ENCODE measurements around the gene SQSTM1. TPM values are rescaled to one million over a fixed set of nuclear protein-coding genes. Genes with fewer than 3 reads are reported as not detected.

The SQSTM1 gene
- polyA plus RNA-seq, 3 donors = 82.0 to 129 (median 104) TPM

DNA sequence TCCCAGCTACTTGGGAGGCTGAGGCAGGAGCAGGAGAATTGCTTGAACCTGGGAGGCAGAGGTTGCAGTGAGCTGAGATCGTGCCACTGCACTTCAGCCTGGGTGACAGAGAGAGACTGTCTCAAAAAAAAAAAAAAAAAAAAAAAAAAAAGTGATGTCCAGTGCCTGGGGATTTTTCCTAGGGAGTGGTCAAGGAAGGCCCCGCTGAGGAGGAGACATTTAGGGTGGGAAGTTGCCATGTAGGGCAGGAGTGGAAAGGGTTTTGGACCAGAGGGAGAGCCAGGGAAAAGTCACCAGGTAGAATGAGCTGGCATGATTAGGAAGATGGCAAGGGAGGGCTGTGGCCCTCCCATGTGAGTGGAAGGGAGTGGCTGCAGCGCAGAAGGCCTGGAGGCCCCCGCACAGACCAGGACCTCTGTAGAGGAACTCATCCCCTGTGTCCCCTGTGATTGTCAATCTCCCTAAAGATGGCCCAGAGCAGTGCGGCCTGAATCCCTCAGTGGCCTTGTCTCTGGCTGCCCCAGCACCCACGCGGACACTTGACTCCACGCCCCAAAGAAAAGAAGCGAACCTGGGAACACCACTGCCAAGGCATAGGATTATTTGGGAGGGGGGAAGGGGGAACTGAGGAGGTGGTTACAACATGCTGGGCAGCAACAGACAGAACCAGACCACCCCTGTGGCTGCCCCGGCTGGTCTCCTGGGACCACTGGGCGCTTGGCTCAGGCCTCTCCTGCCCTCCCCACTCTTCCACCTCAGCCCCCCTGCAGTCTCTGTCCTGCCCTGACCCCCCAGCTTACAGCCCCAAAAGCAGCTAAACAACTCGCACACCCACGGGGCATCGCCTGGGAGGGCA, 2.6 kb upstream of the SQSTM1 start:
- no peak for DNase-seq (ENCODE audit: extremely low read depth in 1 of 11, low read depth in 9 of 11, low spot score in 4 of 11)

DNA sequence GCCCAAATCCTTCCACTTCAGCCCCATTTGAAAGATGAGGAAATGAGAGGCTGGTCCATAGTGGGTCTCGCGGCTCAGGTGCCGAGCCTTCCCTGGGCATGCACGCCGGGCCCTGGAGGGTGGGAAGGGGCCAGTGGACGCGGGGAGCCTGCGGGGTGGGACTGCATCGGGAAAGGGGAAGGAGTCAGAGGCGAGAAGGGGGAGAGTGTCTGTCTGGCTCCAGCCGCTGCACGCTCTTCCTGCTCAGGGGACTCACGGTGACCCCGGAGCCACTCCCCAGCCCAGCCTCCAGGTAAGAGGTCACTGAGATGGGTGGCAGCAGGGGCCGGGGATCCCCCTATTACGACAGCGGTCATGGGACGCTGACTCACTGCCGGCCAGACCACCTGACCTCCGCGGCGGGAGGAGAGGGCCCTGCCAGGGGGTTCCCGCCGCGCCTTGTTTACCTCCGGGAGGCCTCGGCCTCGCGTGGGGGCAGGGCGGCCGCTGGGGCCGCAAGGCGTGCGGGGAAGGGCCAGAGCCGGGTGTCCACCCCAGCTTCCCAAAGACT, 1.9 kb upstream of the SQSTM1 start:
- peak in 7 of 11 donors; percentile 69 to 87 (median 78) for DNase-seq (ENCODE audit: extremely low read depth in 1 of 11, low read depth in 9 of 11, low spot score in 4 of 11)

DNA sequence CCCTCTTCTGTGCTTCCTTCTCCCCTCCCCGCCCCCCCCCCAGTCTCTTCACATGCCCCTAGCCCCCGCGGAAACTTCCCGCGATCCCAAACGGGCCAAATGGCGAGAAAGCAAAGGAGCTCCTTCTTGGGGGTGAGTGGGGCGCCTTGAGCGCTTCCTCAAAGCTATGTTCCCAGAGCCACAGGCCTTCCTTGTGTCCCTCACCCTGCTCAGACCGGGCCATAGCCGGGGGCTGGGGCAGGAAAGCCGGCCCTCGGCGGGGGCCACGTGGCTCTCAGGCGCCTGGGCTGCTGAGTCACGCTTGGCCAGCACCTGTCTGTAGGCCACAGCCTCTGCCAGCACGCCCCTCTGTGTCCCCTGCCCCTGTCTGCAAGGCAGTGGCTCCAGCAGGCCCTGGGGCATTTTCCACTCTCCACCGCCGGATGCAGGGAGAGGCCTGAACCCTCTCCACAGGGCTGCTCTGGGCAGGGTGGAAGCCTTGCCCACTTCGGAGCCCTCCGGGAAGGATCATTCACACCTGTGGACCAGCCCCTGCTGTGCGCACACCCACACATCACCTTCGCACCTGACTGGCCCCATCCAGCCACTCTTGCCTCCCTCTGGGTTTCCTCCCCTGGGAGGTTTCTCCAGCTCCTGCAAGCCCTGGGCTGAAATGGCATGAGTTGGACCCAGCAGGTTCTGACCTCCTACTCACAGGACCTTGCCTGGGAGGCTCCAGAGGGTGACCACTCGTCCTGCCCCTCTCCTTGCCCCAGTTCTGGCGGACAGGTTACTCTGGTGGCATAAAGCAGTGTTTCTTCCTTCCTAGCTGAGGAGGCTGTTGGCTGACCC, 1.2 kb upstream of the SQSTM1 start:
- DNase-seq (ENCODE audit: extremely low read depth in 1 of 11, low read depth in 9 of 11, low spot score in 4 of 11) = no peak

DNA sequence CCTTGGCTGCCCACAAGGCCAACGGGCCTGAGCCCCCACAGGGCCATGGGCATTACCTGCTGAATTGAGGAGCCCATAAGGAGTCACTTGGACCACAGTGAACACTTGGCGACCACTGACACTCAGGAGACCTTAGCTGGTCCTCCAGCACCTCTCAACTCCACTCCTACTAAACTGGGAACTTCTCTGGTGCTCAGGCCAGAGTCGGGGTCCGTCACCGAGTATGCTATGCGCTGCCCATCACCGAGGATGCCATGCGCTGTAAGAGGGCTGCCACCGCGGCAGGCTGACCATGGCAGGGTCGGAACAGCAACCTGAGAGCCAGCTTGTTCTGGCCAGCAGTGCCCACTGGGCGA, 600 bp upstream of the SQSTM1 start:
- no peak for DNase-seq (ENCODE audit: extremely low read depth in 1 of 11, low read depth in 9 of 11, low spot score in 4 of 11)

DNA sequence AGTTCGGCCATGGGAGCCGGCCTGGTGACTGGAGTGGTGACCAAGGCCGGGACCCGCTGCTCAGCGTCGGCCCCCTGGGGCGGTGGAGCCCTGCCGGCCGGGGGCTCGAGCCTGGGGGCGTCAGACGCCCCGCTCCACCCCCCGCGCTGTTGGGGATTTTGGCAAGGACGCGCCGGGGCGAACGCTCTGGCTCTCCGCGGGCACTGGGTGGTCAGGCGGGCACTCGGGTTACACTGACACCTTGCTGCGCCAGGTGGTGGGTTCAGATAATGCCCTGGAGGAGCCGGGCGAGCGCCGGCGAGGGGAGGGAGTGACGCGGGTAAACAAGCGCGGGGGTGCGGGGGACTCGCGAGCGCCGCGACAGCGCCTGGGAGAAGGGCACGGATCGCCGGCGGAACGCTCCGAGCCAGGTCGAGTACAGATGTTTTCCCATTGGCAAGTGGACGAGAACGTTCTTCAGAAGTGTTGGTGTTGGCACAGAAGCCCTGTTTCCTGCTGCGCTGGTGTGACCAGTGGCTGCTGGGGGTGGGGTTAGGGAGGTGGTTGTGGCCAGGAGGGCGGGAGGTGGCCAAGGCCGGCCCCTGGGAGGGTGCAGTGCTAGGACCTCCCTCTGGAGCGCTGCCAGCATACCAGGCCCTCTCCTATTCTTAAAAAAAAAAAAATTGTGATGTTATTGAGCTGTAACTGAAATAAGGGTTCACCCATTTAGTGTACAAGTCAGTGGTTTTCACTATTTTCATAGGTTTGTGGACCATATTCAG, 773 bp downstream of the SQSTM1 start:
- peak in 10 of 11 donors; percentile 76 to 90 (median 84) for DNase-seq (ENCODE audit: extremely low read depth in 1 of 11, low read depth in 9 of 11, low spot score in 4 of 11)

DNA sequence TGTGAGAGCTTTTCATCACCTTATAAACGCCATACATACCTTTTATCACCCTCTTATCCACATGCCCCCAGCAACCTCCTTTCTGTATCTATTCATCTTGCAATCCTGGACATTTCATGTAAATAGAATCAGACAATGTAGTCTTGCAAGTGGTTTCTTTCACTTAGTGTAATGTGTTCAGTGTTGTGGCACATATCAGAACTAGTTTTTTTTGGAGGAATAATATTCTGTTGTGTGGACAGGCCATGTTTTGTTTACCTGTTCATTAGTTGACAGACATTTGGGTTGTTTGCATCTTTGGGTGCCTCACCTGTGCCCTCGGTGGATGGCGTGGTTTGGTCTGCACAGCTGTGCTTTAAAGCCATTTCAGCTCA, 1.3 kb downstream of the SQSTM1 start:
- no peak for DNase-seq (ENCODE audit: extremely low read depth in 1 of 11, low read depth in 9 of 11, low spot score in 4 of 11)

DNA sequence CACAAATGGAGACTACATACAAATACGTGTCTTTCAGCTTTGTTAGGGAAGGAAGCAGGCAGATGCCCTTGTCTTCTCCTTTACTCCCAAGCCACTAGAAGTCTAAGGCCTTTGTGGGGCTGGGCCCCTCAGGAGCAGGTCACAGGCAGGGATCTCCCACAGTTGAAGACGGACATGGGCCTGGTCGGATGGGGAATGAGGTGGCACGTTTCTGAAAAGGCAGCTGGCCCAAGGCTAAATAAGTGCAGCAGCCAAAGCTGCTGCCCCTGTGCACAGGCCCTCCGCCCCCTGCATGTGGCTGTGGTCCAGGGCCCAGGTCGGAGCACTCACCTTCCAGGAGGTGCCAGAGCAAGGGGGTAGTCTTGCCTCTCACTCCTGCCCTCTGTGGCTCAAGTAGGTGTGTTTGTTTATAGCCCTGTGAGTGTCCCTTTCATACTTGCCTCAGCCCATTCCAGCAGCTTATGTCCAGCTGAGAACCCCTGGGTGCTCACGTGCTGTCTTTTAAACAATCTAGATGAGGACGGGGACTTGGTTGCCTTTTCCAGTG, 1.8 kb downstream of the SQSTM1 start:
- no peak for DNase-seq (ENCODE audit: extremely low read depth in 1 of 11, low read depth in 9 of 11, low spot score in 4 of 11)

DNA sequence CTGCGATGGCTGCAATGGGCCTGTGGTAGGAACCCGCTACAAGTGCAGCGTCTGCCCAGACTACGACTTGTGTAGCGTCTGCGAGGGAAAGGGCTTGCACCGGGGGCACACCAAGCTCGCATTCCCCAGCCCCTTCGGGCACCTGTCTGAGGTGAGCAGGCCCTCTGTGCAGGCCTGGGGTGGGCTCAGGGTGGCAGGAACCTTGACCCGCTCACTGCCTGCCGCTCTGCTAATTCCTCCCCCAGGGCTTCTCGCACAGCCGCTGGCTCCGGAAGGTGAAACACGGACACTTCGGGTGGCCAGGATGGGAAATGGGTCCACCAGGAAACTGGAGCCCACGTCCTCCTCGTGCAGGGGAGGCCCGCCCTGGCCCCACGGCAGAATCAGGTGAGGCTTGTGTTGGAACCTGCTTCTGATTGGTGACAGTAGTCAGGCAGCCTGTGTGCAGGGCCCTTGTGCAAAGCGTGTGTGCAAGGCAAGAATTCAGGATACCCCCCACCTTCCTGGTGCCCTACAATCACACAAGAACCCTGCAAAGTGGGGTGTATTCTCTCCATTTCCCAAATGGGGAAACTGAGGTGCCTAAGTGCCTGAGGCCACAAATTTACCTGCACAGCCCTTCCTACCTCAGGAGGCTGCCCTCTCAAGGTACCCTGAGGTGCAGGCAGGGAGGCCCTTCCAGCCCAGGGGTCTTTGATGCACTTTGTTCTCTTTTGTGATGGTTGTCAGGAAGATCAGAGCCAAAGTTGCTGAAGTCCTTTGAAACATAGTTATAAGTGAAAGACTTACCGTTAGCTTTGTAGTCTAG, 3.4 kb downstream of the SQSTM1 start:
- no peak for DNase-seq (ENCODE audit: extremely low read depth in 1 of 11, low read depth in 9 of 11, low spot score in 4 of 11)

DNA sequence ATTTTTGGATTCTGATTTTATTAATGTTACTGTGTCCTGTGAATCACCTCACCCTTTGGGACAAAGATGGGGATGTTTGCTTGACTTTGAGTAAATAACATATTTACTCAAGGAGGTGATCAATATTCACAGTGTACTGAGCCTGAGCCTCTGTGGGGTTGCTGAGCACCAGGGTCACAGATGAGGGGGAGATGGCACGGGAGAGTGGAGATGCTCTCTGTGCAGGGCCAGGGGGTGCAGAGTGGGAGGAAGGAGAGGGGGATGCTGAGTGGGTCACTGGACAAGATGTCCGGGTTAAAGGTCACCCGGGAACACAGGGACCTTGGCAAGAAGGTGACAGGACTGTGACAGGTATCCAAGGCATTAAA, 4.0 kb downstream of the SQSTM1 start:
- no peak for DNase-seq (ENCODE audit: extremely low read depth in 1 of 11, low read depth in 9 of 11, low spot score in 4 of 11)

DNA sequence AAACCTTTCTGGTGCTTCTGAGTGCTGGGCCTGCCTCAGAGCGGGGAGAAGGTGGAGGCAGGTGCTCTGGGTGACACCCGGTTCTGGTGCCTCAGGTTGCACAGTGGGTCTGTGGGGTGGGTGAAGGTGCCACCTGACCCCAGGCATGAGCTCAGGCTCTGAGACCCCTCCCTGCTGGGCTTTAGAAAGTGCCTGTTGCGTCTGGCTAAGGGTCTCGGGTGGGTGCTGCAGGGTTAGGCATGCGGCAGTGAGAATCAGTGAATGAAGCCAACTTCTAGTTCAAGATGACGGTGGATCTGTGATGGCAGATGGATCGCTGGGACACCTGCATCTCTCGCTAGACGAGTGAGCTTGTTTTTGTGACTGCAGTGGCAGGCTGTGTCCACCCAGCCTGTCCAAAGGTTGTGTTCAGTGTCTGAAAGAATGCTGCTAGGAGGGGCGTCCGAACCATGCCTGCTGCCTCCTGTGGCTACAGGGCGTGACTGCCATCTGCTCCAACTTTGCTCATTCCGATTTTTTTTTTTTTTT, 5.0 kb downstream of the SQSTM1 start:
- DNase-seq (ENCODE audit: extremely low read depth in 1 of 11, low read depth in 9 of 11, low spot score in 4 of 11) = no peak

DNA sequence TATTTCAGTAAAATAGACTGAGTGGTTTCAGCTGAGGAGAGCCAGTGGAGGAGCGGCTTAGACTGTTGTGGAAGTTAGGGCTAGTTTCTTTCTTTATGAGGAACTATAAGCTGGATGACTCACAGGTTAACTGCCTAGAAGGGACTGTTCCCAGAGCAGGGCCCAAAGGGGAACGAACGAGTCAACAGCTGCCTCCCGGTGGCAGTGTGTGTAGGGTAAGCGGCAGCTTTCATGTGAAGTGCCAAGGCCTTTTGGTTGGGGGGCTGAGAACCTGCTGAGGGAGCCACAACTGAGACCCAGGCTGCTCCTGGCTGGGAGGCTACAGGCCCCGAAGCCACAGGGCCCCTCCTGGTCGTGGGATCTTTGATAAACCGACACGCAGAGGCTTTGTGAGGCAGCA, 7.0 kb downstream of the SQSTM1 start:
- no peak for DNase-seq (ENCODE audit: extremely low read depth in 1 of 11, low read depth in 9 of 11, low spot score in 4 of 11)

DNA sequence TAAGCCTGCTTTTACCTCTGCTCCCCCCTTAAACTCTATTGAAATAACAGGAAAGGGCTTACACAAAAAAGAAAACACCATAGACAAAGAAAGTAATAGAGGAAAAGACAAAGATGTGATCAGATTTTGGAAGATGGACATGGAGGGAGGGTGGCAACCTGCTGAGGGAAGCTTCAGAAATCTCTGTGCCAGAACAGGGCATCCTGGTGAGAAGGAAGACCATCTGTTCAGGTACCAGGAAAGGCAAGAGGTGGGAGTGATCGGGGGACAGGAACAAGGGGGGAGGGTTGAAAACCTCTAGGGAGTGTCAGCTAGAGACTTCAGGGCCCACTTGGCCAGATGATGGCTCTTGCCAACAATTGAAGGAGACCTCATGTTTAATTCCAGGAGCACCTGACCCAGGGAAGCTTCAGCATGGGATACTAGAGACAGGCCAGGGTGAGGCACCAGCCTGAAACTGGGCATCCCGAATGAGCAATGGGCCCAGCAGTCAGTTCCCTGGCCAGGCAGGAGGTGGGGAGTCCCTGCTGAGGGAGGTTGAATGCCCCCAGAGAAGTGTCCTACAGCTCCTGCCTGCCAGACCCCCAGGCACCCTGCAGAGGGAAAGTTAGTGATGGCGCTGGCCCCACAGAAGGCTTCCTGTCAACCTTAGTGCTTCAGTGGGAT, 8.2 kb downstream of the SQSTM1 start:
- DNase-seq (ENCODE audit: extremely low read depth in 1 of 11, low read depth in 9 of 11, low spot score in 4 of 11) = no peak

DNA sequence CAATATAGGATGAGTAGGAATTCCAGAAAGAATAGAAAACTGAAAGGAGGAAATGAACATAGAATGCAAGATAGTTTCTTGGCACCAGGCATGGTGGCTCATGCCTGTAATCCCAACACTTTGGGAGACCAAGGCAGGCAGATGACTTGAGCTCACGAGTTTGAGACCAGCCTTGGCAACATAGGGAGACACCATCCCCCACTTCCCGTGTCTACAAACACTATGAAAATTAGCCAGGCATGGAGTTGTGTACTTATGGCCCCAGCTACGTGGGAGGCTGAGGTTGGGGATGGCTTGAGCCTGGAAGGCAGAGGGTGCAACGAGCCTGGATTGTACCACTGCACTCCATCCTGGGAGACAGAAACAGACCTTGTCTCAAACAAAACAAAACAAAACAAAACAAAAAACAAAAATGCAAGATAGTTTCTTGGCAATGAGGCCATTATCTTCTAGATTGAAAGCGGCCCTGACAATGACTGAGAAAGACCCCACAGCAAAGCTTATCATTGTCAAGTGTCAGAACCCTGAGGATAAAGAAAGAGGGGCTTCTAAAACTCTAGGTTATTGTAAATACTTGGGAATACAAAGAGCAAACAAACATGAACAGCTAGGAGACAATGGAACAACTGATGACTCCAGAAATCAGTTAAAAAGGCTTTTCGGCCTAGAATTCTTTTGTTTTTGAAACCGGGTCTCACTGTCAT, 9.2 kb downstream of the SQSTM1 start:
- DNase-seq (ENCODE audit: extremely low read depth in 1 of 11, low read depth in 9 of 11, low spot score in 4 of 11) = no peak

DNA sequence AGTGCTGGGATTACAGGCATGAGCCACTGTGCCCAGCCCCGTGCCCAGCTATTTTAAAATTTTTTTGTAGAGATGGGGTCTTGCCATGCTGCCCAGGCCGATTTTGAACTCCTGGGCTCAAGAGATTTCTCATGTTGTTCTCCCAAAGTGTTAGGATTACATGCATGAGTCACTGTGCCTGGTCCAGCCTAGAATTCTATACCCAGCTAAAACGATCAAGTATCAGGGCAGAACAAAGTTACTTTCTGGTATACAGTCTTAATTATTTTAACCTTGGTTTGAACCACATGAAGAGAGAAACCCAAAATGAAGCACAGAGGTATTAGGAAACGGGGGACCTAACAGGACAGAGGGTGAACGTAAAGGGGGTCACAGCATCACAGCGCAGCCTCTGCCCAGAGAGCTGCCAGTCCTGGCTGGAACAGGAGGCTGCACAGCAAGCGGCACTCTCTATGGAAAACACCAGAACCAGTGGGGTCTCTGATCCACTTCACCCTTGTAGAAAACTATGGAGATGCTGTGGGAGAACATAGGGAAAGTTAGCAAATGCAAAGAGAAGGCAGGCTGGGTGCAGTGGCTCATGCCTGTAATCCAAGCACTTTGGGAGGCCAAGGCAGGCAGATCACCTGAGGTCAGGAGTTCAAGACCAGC, 10.2 kb downstream of the SQSTM1 start:
- no peak for DNase-seq (ENCODE audit: extremely low read depth in 1 of 11, low read depth in 9 of 11, low spot score in 4 of 11)

DNA sequence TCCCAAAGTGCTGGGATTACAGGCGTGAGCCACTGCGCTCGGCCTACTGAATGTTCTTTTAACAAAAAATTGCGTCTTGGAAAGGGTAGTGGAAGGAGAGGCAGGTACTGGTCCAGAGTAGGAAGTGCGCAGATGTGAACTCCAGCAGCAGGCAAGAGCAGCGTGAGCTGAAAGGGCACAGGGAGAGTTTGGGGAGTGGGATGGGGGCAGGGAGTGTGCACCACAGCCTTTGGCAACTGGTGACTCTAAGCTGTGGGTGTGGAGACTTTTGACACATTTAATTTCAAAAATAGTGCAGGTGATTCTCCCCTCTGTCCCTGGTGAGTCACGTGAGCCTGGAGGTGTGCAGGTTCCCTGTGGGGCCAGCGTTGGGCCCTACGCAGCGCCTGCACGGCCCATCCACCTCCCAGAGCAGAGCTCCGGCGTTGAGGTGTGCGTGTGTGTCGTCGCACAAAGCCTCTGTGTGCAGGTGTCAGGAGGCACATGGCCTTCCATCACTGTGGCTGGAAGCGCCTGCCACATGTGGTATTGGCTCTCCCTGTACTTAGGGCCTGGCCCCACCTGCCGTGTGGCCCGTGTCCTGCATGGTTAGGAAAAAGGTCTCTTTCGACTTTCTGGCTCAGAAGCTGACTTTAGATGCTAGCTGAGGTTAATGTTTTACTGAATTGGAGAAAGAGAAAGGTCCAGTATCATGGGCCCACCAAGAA, 11.5 kb downstream of the SQSTM1 start:
- no peak for DNase-seq (ENCODE audit: extremely low read depth in 1 of 11, low read depth in 9 of 11, low spot score in 4 of 11)
